GM19324 (cell line): ENCODE data around the gene CMIP.
A peak's percentile ranks its signal among the peaks of the same experiment; 100 is the strongest.

Source experiments
- ATAC-seq: cut with Tn5 transposase; IDR thresholded peaks from one replicate; pipeline ENCODE4 v1.9.1; 2021; ENCODE audit warnings: mild to moderate bottlenecking, moderate library complexity; ENCODE audit not compliant: unreplicated experiment, low FRiP score

CMIP gene

GRCh38 chr16:81705261-81705660 is 260.7 kb downstream of the CMIP start:
- ATAC-seq, result no peak

GRCh38 chr16:81706327-81707295 is 262.0 kb downstream of the CMIP start:
- no peak for ATAC-seq

DNA sequence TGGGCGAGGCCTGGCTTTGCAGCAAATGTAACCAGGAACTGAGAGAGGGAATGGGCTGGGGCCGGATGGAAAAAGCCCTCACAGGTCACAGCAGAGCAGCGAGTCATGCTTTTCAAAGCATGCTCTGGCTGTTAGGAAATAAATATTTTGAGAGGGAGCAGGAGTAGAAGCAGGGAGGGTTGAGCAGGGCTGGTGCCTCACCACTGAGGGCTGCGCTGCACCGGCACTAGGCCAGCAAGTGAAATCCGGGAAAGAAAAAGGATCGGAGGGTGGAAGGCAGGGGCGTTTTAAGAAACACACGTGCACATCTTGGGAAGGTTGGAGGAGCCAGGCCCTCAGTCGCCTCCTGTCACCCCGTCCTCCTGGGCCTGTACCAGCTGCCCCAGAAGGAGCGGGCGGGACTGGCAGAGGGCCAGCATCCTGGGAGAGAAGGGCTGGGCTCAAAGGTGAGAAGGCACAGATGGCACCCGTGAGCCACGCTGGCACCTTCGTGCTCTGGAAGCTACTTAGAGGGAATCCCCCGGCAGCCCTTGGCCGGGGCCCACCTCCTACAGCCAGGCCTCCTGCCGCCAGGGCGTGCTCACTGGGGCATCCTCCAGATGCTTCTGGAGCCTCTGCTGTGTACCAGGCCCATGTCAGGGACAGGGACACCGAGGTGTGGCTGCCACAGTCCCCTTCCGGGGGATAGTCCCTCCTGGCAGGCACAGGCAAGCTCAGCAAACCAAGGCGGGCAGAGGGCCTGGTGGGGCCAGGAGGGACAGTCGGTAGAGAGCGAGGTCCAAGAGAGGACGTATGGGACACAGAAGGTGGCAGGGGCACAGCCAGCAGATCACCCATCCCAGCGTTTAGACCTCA is 263.0 kb downstream of the CMIP start:
- ATAC-seq, result no peak

DNA sequence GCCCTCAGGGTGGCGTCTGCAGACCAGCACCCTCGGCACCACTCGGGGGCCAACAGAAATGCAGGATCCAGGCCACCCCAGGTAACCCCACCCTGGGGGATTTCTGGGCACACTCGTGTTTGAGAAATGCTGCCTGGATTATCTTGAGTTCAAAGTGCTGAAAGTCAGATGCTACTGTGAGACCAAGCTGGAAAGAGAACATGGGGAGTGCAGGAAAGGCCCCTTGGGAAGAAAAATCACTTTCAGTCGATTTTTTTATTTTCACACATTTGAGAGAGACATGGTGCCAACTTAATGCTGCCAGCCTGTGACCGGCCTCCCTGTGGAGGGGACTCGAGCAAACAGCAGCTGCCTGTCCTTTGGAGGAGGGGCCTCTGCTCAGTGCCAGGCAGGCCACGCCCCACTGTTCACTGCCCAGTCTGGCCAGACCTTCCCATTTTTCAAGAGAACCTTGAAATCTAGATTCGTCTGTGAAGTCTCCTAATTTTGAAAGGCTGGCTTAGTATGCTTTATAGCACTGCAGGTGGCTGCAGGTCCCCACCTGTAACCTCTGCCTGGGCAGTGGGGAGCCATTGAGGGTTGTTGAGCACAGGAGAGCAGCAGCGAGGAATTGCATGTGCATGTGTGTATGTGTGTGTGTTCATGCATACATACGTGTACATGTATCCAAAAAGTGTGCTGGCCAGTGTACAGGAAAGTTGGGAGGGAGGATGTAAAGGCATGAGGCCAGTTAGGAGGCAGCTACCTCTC is 263.8 kb downstream of the CMIP start:
- ATAC-seq, result no peak

DNA sequence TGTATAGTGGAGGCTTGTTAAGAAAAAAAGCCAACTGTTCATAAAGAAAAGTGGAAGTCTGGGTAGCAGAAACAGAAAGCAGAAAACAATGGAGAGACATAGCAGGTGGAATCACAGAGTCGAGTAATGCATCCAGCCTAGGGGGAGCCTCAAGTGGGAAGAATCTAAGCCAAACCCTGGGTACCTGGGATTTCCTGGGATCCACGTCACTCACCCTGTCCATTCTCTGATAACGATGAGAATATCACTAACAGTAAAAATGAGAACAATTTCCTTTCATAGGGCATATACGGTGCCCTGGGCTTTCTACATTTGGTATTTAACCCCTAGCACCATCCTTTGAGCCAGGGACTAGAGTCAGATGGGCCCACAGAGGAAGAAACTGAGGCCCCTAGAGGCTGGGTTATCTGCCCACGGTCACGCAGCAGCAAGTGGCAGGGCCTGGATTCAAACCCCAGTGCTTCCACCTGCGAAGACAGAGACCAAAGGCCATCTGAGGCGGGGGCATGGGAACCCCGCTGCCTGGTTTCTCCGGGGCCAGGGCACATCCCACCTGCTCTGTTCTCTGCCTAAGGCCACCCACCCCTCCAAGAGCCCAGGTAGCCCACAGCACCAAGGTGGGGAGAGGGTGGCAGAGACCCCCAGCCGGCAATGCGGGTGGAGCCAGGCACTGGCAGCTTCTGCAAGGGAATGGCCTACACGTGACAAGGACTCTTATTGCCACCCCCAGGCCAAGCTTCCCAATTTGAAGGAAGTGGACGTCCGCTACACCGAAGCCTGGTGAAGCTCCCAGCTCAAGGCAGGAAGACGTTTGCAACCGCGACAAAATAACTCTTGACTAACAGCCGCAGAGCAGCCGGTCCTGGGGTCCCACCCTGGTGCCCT is 264.6 kb downstream of the CMIP start:
- ATAC-seq, result no peak

DNA sequence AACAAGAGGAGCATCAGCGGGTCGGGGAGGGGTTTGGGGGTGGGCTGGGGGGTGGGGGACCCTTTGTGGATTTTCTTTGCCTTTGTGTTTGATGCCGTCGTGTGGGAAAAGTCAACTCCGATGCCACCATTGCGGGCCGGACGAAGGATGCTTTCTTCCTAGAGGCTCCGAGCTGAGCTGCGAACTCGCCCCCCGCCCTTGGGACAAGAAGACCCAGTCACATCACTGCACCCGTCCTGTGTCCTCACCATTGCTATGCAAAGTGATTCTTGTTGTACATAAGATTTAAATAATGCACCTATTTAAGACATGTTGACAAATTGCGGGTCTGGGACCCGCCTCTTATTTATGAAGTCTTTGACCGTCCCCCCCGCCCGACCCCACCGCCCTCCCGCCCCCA is 265.4 kb downstream of the CMIP start:
- no peak for ATAC-seq

DNA sequence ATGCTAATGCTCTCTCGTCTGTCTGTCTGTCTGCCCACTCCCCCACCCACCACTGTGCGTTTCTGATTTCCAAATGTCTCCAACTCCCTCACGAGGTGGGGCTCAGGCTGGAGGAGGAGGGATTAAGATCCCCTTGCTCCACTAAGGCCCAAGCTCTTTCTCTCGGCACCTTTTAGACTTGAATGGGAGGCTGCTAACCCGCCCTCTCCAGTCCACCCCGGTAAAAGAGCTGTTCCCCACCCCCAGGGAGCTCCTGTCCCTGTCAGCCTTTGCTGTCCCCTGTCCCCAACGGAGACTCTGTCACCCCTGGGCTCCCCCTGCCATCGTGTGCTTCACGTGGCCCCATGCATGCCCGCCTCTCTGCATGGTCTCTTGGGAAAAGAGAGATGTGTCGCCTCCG is 266.0 kb downstream of the CMIP start:
- no peak for ATAC-seq

DNA sequence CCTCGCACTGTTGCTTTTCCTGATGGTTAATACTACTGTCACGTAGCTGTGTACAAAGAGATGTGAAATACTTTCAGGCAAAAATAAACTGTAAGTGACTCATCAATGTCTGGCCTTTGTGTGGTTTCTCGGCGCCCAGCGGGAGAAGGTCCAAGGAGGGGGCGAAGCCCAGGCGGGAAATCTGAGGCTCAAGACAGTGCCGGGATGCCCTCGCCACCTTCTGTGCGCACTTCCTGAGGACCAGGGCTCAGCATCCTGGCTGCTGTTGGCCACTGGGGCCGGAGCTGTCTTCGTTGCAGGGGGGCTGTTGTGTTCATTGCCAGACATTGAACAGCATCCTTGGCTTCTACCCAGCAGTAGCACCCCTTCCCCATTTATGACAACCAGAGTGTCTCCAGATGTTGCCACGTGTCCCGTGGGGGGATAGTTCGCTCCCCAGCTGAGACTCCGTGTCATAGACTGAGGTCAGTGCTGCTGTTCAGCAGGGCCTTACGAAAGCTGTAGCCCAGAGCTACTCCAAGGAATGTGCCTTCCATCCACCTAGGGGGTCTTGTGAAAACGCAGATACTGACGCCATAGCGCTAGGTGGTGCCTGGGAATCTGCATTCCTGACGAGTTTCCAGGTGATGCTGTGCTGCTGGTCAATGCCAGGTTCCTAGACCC is 267.2 kb downstream of the CMIP start:
- ATAC-seq, result no peak

DNA sequence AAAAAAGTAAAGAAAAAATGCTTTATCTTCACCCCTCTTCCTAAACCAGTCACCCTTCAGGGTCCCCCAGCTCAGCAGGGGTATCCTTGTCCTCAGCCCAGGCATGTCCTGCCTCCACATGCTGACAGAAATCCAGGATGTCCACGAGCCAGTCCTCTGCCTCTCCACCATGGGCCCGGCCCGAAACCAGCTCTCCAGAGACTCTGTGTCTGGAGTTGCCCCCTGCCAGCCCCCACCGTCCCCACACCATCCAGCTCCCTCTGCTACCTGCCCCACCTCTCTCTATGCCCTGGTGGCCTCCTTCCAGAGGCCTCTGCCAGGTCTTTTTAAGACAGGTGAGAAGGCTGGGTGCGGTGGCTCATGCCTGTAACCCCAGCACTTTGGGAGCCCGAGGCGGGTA is 268.1 kb downstream of the CMIP start:
- ATAC-seq, result no peak

- no peak for ATAC-seq
These were observed 268.7 kb downstream of the CMIP start for GRCh38 chr16:81713295-81713772.

DNA sequence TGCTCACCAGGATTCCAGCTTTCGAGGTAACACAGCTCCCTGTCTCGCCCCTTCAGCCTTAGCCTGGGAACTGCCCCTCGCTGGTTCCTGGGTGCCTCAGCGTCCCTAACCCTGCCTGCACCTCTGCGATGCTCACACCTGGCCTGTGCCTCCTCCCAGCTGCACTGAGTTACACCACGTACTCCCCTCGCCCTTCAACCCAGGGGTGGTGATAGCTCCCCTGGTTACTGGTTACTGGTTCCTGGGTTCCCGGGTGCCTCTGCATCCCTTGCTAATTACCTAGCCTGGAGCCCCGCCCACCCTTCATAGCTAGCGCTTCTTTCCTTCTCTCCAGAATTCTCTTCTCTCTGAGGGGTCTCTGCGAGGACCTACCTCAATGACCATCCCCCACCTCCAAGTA is 269.2 kb downstream of the CMIP start:
- no peak for ATAC-seq

- no peak for ATAC-seq
These were observed 270.0 kb downstream of the CMIP start for GRCh38 chr16:81714583-81714982.

- peak; percentile 65 for ATAC-seq
These were observed 271.0 kb downstream of the CMIP start for GRCh38 chr16:81715358-81716196.

DNA sequence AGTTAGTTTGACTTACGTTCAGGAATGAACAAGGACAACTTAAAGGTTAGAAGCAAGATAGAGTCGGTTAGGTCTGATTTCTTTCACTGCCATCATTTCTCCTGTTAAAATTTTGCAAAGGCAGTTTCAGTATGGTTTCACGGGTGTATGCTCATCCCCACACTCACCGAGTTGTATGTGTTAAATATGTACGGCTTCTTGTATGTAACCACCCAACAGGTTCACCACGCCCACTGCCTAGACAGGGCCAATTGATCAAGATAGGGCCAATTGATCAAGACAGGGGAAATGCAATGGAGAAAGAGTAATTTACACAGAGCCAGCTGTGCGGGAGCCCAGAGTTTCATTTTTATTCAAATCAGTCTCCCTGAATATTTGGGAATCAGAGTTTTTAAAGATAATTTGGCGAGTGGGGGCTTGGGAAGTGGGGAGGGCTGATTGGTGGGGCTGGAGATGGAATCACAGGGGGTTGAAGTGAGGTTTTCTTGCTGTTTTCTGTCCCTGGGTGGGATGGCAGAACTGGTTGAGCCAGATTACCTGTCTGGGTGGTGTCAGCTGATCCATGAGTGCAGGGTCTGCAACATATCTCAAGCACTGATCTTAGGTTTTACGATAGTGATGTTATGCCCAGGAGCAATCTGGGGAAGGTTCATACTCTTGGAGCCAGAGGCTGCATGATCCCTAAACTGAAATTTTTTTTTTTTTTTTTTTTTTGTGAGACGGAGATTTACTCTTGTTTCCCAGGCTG is 272.0 kb downstream of the CMIP start:
- peak; percentile 38 for ATAC-seq

GRCh38 chr16:81717662-81718189 is 273.1 kb downstream of the CMIP start:
- ATAC-seq, result no peak

DNA sequence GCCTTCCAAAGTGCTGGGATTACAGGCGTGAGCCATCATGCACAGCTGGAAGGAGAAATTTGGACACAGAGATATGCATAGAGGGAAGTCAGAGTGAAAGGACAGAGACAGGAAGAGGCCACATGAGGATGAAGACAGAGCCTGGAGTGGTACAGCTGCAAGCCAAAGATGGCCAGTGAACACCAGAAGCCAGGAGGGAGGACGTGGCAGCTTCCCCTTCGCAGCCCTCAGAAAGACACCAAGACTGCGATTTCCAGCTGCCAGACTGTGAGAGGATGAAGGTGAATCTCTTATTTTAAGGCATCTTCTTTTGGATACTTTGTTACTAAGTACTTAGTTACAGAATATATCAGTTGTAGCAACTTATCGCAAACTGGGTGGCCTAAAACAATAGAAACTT is 274.0 kb downstream of the CMIP start:
- ATAC-seq, result no peak

GRCh38 chr16:81719993-81720392 is 275.4 kb downstream of the CMIP start:
- ATAC-seq, result no peak
